HepG2 (cell line): ENCODE measurements around the gene LZTS2. TPM values are rescaled to one million over a fixed set of nuclear protein-coding genes. Genes with fewer than 3 reads are reported as not detected.

Experiments used
- ATRX ChIP-seq: sonication (generic); formaldehyde crosslinking; IDR thresholded peaks from 2 replicates; pipeline ENCODE4 v1.4.0; 2020; ENCODE audit warnings: missing genetic modification reagents, borderline replicate concordance
- ERF ChIP-seq: IDR thresholded peaks from 2 replicates; pipeline ENCODE4 v1.6.1; 2018; ENCODE audit warnings: missing biosample characterization, missing genetic modification reagents
- FOSL1 ChIP-seq: sonication (generic); formaldehyde crosslinking; IDR thresholded peaks from 2 replicates; pipeline ENCODE4 v1.9.0; 2021; ENCODE audit warnings: missing genetic modification reagents, borderline replicate concordance
- HMG20A ChIP-seq: IDR thresholded peaks from 2 replicates; pipeline ENCODE4 v1.6.1; 2016; ENCODE audit warnings: borderline replicate concordance
- KAT2B ChIP-seq: fragments of 150-350 bp; IDR thresholded peaks from 2 replicates; pipeline ENCODE4 v1.6.1; 2014; ENCODE audit warnings: low read depth, low read length, borderline replicate concordance
- POLR2G ChIP-seq: fragments of 200-400 bp; formaldehyde crosslinking; IDR thresholded peaks from 2 replicates; pipeline ENCODE4 v1.6.1; 2018; ENCODE audit warnings: mild to moderate bottlenecking, low read depth, low read length, moderate library complexity
- RFXANK ChIP-seq: IDR thresholded peaks from 2 replicates; pipeline ENCODE4 v1.6.1; 2016
- SKI ChIP-seq: fragments of 450-650 bp; IDR thresholded peaks from one replicate; pipeline ENCODE4 v1.6.1; 2018; ENCODE audit warnings: mild to moderate bottlenecking; ENCODE audit not compliant: partially characterized antibody
- ZFAT ChIP-seq: sonication (generic); formaldehyde crosslinking; conservative IDR thresholded peaks from 2 replicates; pipeline ENCODE4 v1.8.1; 2023; ENCODE audit warnings: missing genetic modification reagents, inconsistent platforms
- ZNF225 ChIP-seq: sonication (generic); formaldehyde crosslinking; IDR thresholded peaks from 2 replicates; pipeline ENCODE4 v1.4.0; 2020; ENCODE audit warnings: mild to moderate bottlenecking, missing genetic modification reagents
- ZNF317 ChIP-seq: sonication (generic); formaldehyde crosslinking; IDR thresholded peaks from 2 replicates; pipeline ENCODE4 v1.5.0; 2020; ENCODE audit warnings: mild to moderate bottlenecking, missing genetic modification reagents
- ZNF318 ChIP-seq: sonication (generic); formaldehyde crosslinking; IDR thresholded peaks from 2 replicates; pipeline ENCODE4 v1.4.0; 2020; ENCODE audit warnings: mild to moderate bottlenecking, missing genetic modification reagents
- ZNF343 ChIP-seq: sonication (generic); formaldehyde crosslinking; IDR thresholded peaks from 2 replicates; pipeline ENCODE4 v1.4.0; 2020; ENCODE audit warnings: mild to moderate bottlenecking, missing genetic modification reagents
- ZNF468 ChIP-seq: sonication (generic); formaldehyde crosslinking; IDR thresholded peaks from 2 replicates; pipeline ENCODE4 v1.8.0; 2022; ENCODE audit warnings: mild to moderate bottlenecking, moderate library complexity, missing genetic modification reagents
- ZNF496 ChIP-seq: sonication (generic); formaldehyde crosslinking; IDR thresholded peaks from 2 replicates; pipeline ENCODE4 v1.8.1; 2023; ENCODE audit warnings: mild to moderate bottlenecking, moderate library complexity, missing genetic modification reagents; ENCODE audit not compliant: insufficient replicate concordance
- ZNF510 ChIP-seq: sonication (generic); formaldehyde crosslinking; IDR thresholded peaks from 2 replicates; pipeline ENCODE4 v1.4.0; 2020; ENCODE audit warnings: low read depth, mild to moderate bottlenecking, missing genetic modification reagents
- ZNF543 ChIP-seq: sonication (generic); formaldehyde crosslinking; IDR thresholded peaks from 2 replicates; pipeline ENCODE4 v1.4.0; 2020; ENCODE audit warnings: mild to moderate bottlenecking, missing genetic modification reagents
- ZNF549 ChIP-seq: sonication (generic); formaldehyde crosslinking; IDR thresholded peaks from 2 replicates; pipeline ENCODE4 v1.5.0; 2020; ENCODE audit warnings: missing genetic modification reagents
- ZNF550 ChIP-seq: sonication (generic); formaldehyde crosslinking; IDR thresholded peaks from 2 replicates; pipeline ENCODE4 v1.4.0; 2020; ENCODE audit warnings: mild to moderate bottlenecking, missing genetic modification reagents, borderline replicate concordance
- ZNF605 ChIP-seq: sonication (generic); formaldehyde crosslinking; IDR thresholded peaks from 2 replicates; pipeline ENCODE4 v1.8.0; 2022; ENCODE audit warnings: mild to moderate bottlenecking, missing genetic modification reagents
- ZNF619 ChIP-seq: sonication (generic); formaldehyde crosslinking; IDR thresholded peaks from 2 replicates; pipeline ENCODE4 v1.4.0; 2020; ENCODE audit warnings: mild to moderate bottlenecking, missing genetic modification reagents
- ZNF652 ChIP-seq: IDR thresholded peaks from 2 replicates; pipeline ENCODE4 v1.6.1; 2016; ENCODE audit warnings: low read depth, borderline replicate concordance
- ZNF703 ChIP-seq: sonication (generic); formaldehyde crosslinking; IDR thresholded peaks from 2 replicates; pipeline ENCODE4 v1.5.1; 2020; ENCODE audit warnings: missing genetic modification reagents, mild to moderate bottlenecking, moderate library complexity, borderline replicate concordance
- ZNF747 ChIP-seq: sonication (generic); formaldehyde crosslinking; IDR thresholded peaks from 2 replicates; pipeline ENCODE4 v1.8.1; 2023; ENCODE audit warnings: missing genetic modification reagents, mild to moderate bottlenecking, borderline replicate concordance
- ZNF776 ChIP-seq: sonication (generic); formaldehyde crosslinking; IDR thresholded peaks from 2 replicates; pipeline ENCODE4 v1.4.0; 2020; ENCODE audit warnings: mild to moderate bottlenecking, missing genetic modification reagents
- polyA plus RNA-seq, 8 experiments: library from polyadenylated mRNA; depleted of rRNA in 3 of 8; stranded (reverse) in 7 of 8; unstranded in 1 of 8; fragments of >200 nt; fragmentation: Illumina TruSeq in 4 of 8; extraction: Trizol in 4 of 8; gene quantifications; 2 replicates each; pipeline versions ENCODE4 v1.2.1 to v1.2.3, GENCODE V29; 2011 to 2016; ENCODE audit warnings: low read depth in 4 of 8, missing spikeins in 1 of 8, mixed read lengths in 1 of 8; ENCODE audit not compliant: insufficient read depth in 1 of 8
- total RNA-seq, 5 experiments: library from RNA; depleted of rRNA; stranded (reverse); fragments of >200 nt; fragmentation: Illumina TruSeq; extraction: Trizol; gene quantifications; 2 replicates each; pipeline ENCODE4 v1.2.3, GENCODE V29; 2016; ENCODE audit warnings: low read depth in 1 of 5

LZTS2 gene
- total and polyA plus RNA-seq, 2 of the 13 experiments (the other 11 are each of a cell fraction or from before 2014, with no cell fraction given): 43.6 to 65.6 TPM

DNA sequence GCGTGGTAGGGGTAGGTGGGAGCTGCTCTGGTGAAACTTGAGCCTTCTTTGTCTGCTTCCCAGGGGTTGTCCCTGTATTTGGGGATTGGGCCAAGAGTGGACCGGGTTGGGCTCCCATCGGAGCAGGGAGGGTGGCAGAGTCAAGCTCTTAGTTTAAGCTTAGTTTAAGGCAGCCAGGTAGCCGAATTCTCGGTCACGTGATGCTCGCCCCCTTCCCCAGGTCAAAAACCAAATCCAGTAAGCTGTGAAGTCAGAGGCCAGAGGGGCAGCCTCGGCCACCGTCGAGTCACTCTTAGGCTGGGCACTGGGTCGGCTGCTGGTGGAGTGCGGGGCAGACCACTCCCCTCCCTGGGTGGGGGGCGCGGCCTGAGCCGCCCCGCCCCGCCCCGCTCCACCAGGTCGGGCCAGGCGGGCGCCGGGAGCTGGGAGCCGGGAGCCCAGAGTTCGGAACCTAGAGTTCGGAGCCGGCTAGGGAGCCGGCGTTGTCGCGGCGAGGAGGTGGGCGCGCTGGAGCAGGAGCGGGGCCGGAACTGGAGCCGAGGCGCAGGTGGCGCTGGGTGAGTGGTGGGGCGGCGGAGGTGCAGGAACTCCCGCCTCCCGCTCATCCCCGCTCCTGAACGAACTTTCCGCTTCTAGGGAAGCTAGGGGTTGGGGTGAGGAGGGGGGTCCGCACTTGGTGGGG, 2.8 kb upstream of the LZTS2 start (continued):
- TF ChIP-seq ERF (no peak), ZFAT (CRISPR knock-in tag) (no peak), ZNF343 (CRISPR knock-in tag) (peak; percentile 22; the same call in 1 of the 2 replicates), FOSL1 (CRISPR knock-in tag) (no peak), ZNF703 (no peak; the same call in 1 of the 2 replicates), KAT2B (no peak), ZNF605 (CRISPR knock-in tag) (0 out of 2 replicates have a peak, but pooled peaks have one; percentile 22), ZNF510 (CRISPR knock-in tag) (peak; percentile 17), ZNF543 (CRISPR knock-in tag) (no peak), ZNF652 (no peak), ATRX (CRISPR knock-in tag) (no peak), ZNF747 (CRISPR knock-in tag) (no peak), ZNF225 (CRISPR knock-in tag) (no peak), POLR2G (peak; percentile 56; the same call in 1 of the 2 replicates), ZNF318 (CRISPR knock-in tag) (no peak), ZNF549 (no peak), ZNF550 (CRISPR knock-in tag) (no peak), HMG20A (CRISPR knock-in tag) (no peak), SKI (no peak), ZNF496 (CRISPR knock-in tag) (no peak), ZNF776 (peak; percentile 32; the same call in 1 of the 2 replicates), ZNF619 (no peak), RFXANK (CRISPR knock-in tag) (no peak), ZNF468 (0 out of 2 replicates have a peak, but pooled peaks have one; percentile 59), ZNF317 (CRISPR knock-in tag) (no peak)
